MM.1S (cell line): Measurements from ENCODE around the gene PCA3.

Experiments
- CTCF ChIP-seq: fragments of 300-600 bp; sonication (generic); IDR thresholded peaks from 2 replicates; pipeline ENCODE4 v1.5.1; 2016; ENCODE audit warnings: antibody characterized with exemption, low read length, mixed read lengths
- EZH2 ChIP-seq: fragments of 300-600 bp; sonication (generic); optimal IDR thresholded peaks from 2 replicates; pipeline ENCODE3; 2017; ENCODE audit warnings: low read depth, mild to moderate bottlenecking, antibody characterized with exemption, low read length, mixed read lengths

- TF ChIP-seq CTCF (no peak), EZH2 (no peak)
Observed at GRCh38 chr9:76820431-76820830, 56.2 kb downstream of the PCA3 start.
